Stomach smooth muscle (tissue), 2 donors: ENCODE data around the gene ASXL1.
"Not testable (repeated sequence)": the region's sequence is repeated elsewhere in the genome, so short reads cannot be mapped to it uniquely, and the experiment has no call there.

Experiments
- H3K27ac ChIP-seq: one replicate; pipeline ENCODE4 v1.7.0; 2013; ENCODE audit warnings: mild to moderate bottlenecking, low read length, inconsistent platforms
- H3K27me3 ChIP-seq, 2 donors: one replicate each; pipeline ENCODE4 v1.7.0; 2013; ENCODE audit warnings: low read length in 2 of 2; ENCODE audit not compliant: insufficient read depth in 2 of 2, control insufficient read depth in 1 of 2
- H3K36me3 ChIP-seq, 2 donors: one replicate each; pipeline ENCODE4 v1.7.0; 2013; ENCODE audit warnings: low read length in 2 of 2; ENCODE audit not compliant: control insufficient read depth in 2 of 2, insufficient read depth in 2 of 2
- H3K4me1 ChIP-seq: one replicate; pipeline ENCODE4 v1.7.0; 2013; ENCODE audit warnings: low read length; ENCODE audit not compliant: control insufficient read depth, insufficient read depth
- H3K4me3 ChIP-seq, 2 donors: one replicate each; pipeline ENCODE4 v1.7.0; 2013; ENCODE audit warnings: low read length in 2 of 2
- H3K9ac ChIP-seq, 2 donors: one replicate each; pipeline ENCODE4 v1.7.0; 2013; ENCODE audit warnings: low read length in 2 of 2, mild to moderate bottlenecking in 1 of 2
- H3K9me3 ChIP-seq, 2 donors: one replicate each; pipeline ENCODE4 v1.7.0; 2013; ENCODE audit warnings: low read length in 2 of 2; ENCODE audit not compliant: control insufficient read depth in 2 of 2
- donor health status: healthy.
- donor health status: Pancreatic carcinoma.

The ASXL1 gene

GRCh38 chr20:32363492-32363891 is 5.4 kb downstream of the ASXL1 start:
- H3K4me3 ChIP-seq: no peak overlapping the region
- no peaks in the 10 kb centered on the region for H3K27me3 ChIP-seq
- H3K9me3 ChIP-seq: no peaks in the 10 kb centered on the region
- H3K4me1 ChIP-seq: peaks cover 57% of the 10 kb centered on the region
- H3K27ac ChIP-seq: no peak overlapping the region
- H3K9ac ChIP-seq: peak overlapping the region in 1 of 2 donors; percentile 21
- H3K36me3 ChIP-seq: no peaks in the 10 kb centered on the region

GRCh38 chr20:32364554-32365208 is 6.5 kb downstream of the ASXL1 start:
- Histone ChIP-seq H3K36me3 (no peaks in the 10 kb centered on the region), H3K4me1 (peaks cover 50% of the 10 kb centered on the region), H3K27me3 (no peaks in the 10 kb centered on the region), H3K9me3 (no peaks in the 10 kb centered on the region), H3K27ac (no peak overlapping the region), H3K4me3 (no peak overlapping the region), H3K9ac (no peak overlapping the region)

- peaks cover 44% of the 10 kb centered on the region for H3K4me1 ChIP-seq
- no peak overlapping the region for H3K9ac ChIP-seq
- no peaks in the 10 kb centered on the region for H3K9me3 ChIP-seq
- H3K27ac ChIP-seq: no peak overlapping the region
- no peaks in the 10 kb centered on the region for H3K27me3 ChIP-seq
- H3K36me3 ChIP-seq: peaks cover 0 to 2% of the 10 kb centered on the region in 2 donors
- H3K4me3 ChIP-seq: no peak overlapping the region
Measured at GRCh38 chr20:32365564-32365963, 7.4 kb downstream of the ASXL1 start.

- H3K27ac ChIP-seq: no peak overlapping the region
- no peak overlapping the region for H3K4me3 ChIP-seq
- H3K4me1 ChIP-seq: peaks cover 39% of the 10 kb centered on the region
- H3K36me3 ChIP-seq: peaks cover 0 to 2% of the 10 kb centered on the region in 2 donors
- H3K9ac ChIP-seq: no peak overlapping the region
- no peaks in the 10 kb centered on the region for H3K27me3 ChIP-seq
- H3K9me3 ChIP-seq: no peaks in the 10 kb centered on the region
Measured at GRCh38 chr20:32366380-32366779, 8.2 kb downstream of the ASXL1 start.

GRCh38 chr20:32368323-32368722 is 10.2 kb downstream of the ASXL1 start:
- Histone ChIP-seq H3K36me3 (peaks cover 0 to 5% of the 10 kb centered on the region in 2 donors), H3K9ac (no peak overlapping the region), H3K4me3 (no peak overlapping the region), H3K27me3 (no peaks in the 10 kb centered on the region), H3K4me1 (peaks cover 26% of the 10 kb centered on the region), H3K9me3 (no peaks in the 10 kb centered on the region), H3K27ac (no peak overlapping the region)

GRCh38 chr20:32368925-32369324 is 10.8 kb downstream of the ASXL1 start:
- Histone ChIP-seq H3K27ac (no peak overlapping the region), H3K9me3 (no peaks in the 10 kb centered on the region), H3K27me3 (no peaks in the 10 kb centered on the region), H3K4me3 (no peak overlapping the region), H3K36me3 (peaks cover 0 to 7% of the 10 kb centered on the region in 2 donors), H3K9ac (no peak overlapping the region), H3K4me1 (peaks cover 20% of the 10 kb centered on the region)

- Histone ChIP-seq H3K9me3 (no peaks in the 10 kb centered on the region), H3K9ac (no peak overlapping the region), H3K27me3 (no peaks in the 10 kb centered on the region), H3K27ac (no peak overlapping the region), H3K4me1 (peaks cover 4% of the 10 kb centered on the region), H3K36me3 (peaks cover 4 to 10% of the 10 kb centered on the region in 2 donors), H3K4me3 (no peak overlapping the region)
Measured at GRCh38 chr20:32370897-32371296, 12.8 kb downstream of the ASXL1 start.

GRCh38 chr20:32378461-32378860 is 20.3 kb downstream of the ASXL1 start:
- Histone ChIP-seq H3K4me3 (no peak overlapping the region), H3K27me3 (no peaks in the 10 kb centered on the region), H3K9me3 (no peaks in the 10 kb centered on the region), H3K9ac (no peak overlapping the region), H3K27ac (no peak overlapping the region), H3K36me3 (peaks cover 4% of the 10 kb centered on the region in 2 donors), H3K4me1 (no peaks in the 10 kb centered on the region)

GRCh38 chr20:32380037-32380436 is 21.9 kb downstream of the ASXL1 start:
- not testable (repeated sequence) for H3K4me1 ChIP-seq, H3K4me3 ChIP-seq, H3K9ac ChIP-seq, H3K9me3 ChIP-seq, H3K36me3 ChIP-seq, H3K27me3 ChIP-seq, H3K27ac ChIP-seq

GRCh38 chr20:32380745-32381144 is 22.6 kb downstream of the ASXL1 start:
- H3K27me3 ChIP-seq: no peaks in the 10 kb centered on the region
- no peak overlapping the region for H3K4me3 ChIP-seq
- H3K9ac ChIP-seq: no peak overlapping the region
- no peaks in the 10 kb centered on the region for H3K36me3 ChIP-seq
- no peaks in the 10 kb centered on the region for H3K9me3 ChIP-seq
- no peak overlapping the region for H3K27ac ChIP-seq
- peaks cover 4% of the 10 kb centered on the region for H3K4me1 ChIP-seq

- no peak overlapping the region for H3K4me3 ChIP-seq
- no peaks in the 10 kb centered on the region for H3K36me3 ChIP-seq
- H3K9ac ChIP-seq: no peak overlapping the region
- no peaks in the 10 kb centered on the region for H3K9me3 ChIP-seq
- peaks cover 4% of the 10 kb centered on the region for H3K4me1 ChIP-seq
- no peak overlapping the region for H3K27ac ChIP-seq
- H3K27me3 ChIP-seq: no peaks in the 10 kb centered on the region
Measured at GRCh38 chr20:32382102-32382950, 24.2 kb downstream of the ASXL1 start.
